Astrocyte (in vitro differentiated cells and primary cell): ENCODE measurements around the gene GH2. TPM values are rescaled to one million over a fixed set of nuclear protein-coding genes. Genes with fewer than 3 reads are reported as not detected.
"Not testable (repeated sequence)": the region's sequence is repeated elsewhere in the genome, so short reads cannot be mapped to it uniquely, and the experiment has no call there.

Source experiments
- DNase-seq: peaks from one replicate; pipeline ENCODE4 v3.0.0-alpha.2; 2010; ENCODE audit warnings: low read depth
- FAIRE-seq: peaks from 2 replicates; lab custom pipeline; 2011; peaks lifted over from hg19 to GRCh38; lab: Jason Lieb, UNC
- H2AFZ ChIP-seq: 2 replicates; pipeline ENCODE4 v1.6.0; 2012; ENCODE audit warnings: low read depth, low read length, inconsistent platforms
- H3K27ac ChIP-seq: 2 replicates; pipeline ENCODE4 v1.5.1; 2011; ENCODE audit warnings: low read depth, low read length, inconsistent platforms
- H3K27me3 ChIP-seq: 2 replicates; pipeline ENCODE4 v1.6.0; 2011; ENCODE audit warnings: low read length, inconsistent platforms; ENCODE audit not compliant: insufficient read depth
- H3K36me3 ChIP-seq: 2 replicates; pipeline ENCODE4 v1.5.1; 2011; ENCODE audit warnings: low read length, inconsistent platforms; ENCODE audit not compliant: insufficient read depth
- H3K4me1 ChIP-seq: 2 replicates; pipeline ENCODE4 v1.5.1; 2011; ENCODE audit warnings: low read length, inconsistent platforms; ENCODE audit not compliant: insufficient read depth
- H3K4me2 ChIP-seq: 2 replicates; pipeline ENCODE4 v1.6.0; 2012; ENCODE audit warnings: low read length, inconsistent platforms
- H3K4me3 ChIP-seq: 2 replicates; pipeline ENCODE4 v1.5.1; 2011; ENCODE audit warnings: low read depth, mild to moderate bottlenecking, low read length, inconsistent platforms; ENCODE audit not compliant: insufficient read depth
- H3K79me2 ChIP-seq: 2 replicates; pipeline ENCODE4 v1.6.0; 2012; ENCODE audit warnings: mild to moderate bottlenecking, low read length, inconsistent platforms; ENCODE audit not compliant: insufficient read depth
- H3K9ac ChIP-seq: 2 replicates; pipeline ENCODE4 v1.6.0; 2012; ENCODE audit warnings: mild to moderate bottlenecking, low read length, inconsistent platforms
- H3K9me3 ChIP-seq: 2 replicates; pipeline ENCODE4 v1.5.1; 2012; ENCODE audit warnings: low read depth, mild to moderate bottlenecking, low read length, inconsistent platforms; ENCODE audit not compliant: insufficient read depth
- H4K20me1 ChIP-seq: 2 replicates; pipeline ENCODE4 v1.6.0; 2012; ENCODE audit warnings: low read length, inconsistent platforms; ENCODE audit not compliant: insufficient read depth
- H3K27ac Mint-ChIP-seq: one replicate; pipeline ENCODE4 v1.8.0; 2021; ENCODE audit warnings: mild to moderate bottlenecking, mixed read lengths; ENCODE audit not compliant: unreplicated experiment
- H3K27me3 Mint-ChIP-seq: one replicate; pipeline ENCODE4 v1.8.0; 2021; ENCODE audit warnings: low read depth, mixed read lengths; ENCODE audit not compliant: unreplicated experiment
- H3K36me3 Mint-ChIP-seq: one replicate; pipeline ENCODE4 v1.8.0; 2021; ENCODE audit warnings: low read depth, mixed read lengths; ENCODE audit not compliant: unreplicated experiment
- H3K4me1 Mint-ChIP-seq: one replicate; pipeline ENCODE4 v1.8.0; 2021; ENCODE audit warnings: low read depth, mixed read lengths; ENCODE audit not compliant: unreplicated experiment
- H3K4me3 Mint-ChIP-seq: one replicate; pipeline ENCODE4 v1.8.0; 2021; ENCODE audit warnings: mild to moderate bottlenecking, moderate library complexity, mixed read lengths; ENCODE audit not compliant: unreplicated experiment
- H3K9me3 Mint-ChIP-seq: one replicate; pipeline ENCODE4 v1.8.0; 2021; ENCODE audit warnings: mild to moderate bottlenecking, mixed read lengths; ENCODE audit not compliant: unreplicated experiment
- EZH2 ChIP-seq: IDR thresholded peaks from 2 replicates; pipeline ENCODE4 v1.6.1; 2012; ENCODE audit warnings: mild to moderate bottlenecking, low read length, inconsistent platforms; ENCODE audit not compliant: insufficient read depth
- total RNA-seq: library from RNA; stranded (reverse); gene quantifications from 2 replicates; pipeline ENCODE4 v1.2.1, GENCODE V29; 2021
- TF ChIP-seq, protein P1 (sequence below): IDR thresholded peaks from 2 replicates; pipeline ENCODE4 v1.5.1; 2011; ENCODE audit warnings: low read depth, mild to moderate bottlenecking, inconsistent platforms, low read length, moderate library complexity; ENCODE audit not compliant: insufficient read depth

GH2 gene
- total RNA-seq, 1 donor from 2014 or later: not detected

DNA sequence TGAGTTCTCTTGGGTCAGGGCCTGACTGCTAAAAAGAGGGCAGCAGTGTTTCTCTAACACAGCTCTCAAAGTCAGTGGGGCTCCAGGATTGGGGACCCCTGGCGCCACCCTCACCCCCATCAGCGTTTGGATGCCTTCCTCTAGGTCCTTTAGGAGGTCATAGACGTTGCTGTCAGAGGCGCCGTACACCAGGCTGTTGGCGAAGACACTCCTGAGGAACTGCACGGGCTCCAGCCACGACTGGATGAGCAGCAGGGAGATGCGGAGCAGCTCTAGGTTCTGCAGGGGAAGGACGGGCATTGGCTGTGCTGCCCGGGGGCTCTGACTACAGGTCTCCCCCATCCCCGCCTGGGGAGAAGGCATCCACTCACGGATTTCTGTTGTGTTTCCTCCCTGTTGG lies 35.9 kb upstream of the GH2 start:
- Histone ChIP-seq H4K20me1 (no peaks in the 10 kb centered on the region), H3K27me3 (peaks cover 9% of the 10 kb centered on the region), H3K79me2 (no peaks in the 10 kb centered on the region), H2AFZ (no peak overlapping the region), H3K4me2 (no peak overlapping the region), H3K9ac (no peak overlapping the region), H3K9me3 (no peaks in the 10 kb centered on the region), H3K36me3 (no peaks in the 10 kb centered on the region), H3K4me1 (no peaks in the 10 kb centered on the region), H3K27ac (no peak overlapping the region), H3K4me3 (no peak overlapping the region)
- FAIRE-seq: no peak
- Mint-ChIP-seq H3K4me3 (no peak overlapping the region), H3K27me3 (peaks cover 46% of the 10 kb centered on the region), H3K36me3 (no peaks in the 10 kb centered on the region), H3K27ac (no peak overlapping the region), H3K4me1 (no peaks in the 10 kb centered on the region), H3K9me3 (no peaks in the 10 kb centered on the region)
- DNase-seq: no peak
- TF ChIP-seq, protein P1, sequence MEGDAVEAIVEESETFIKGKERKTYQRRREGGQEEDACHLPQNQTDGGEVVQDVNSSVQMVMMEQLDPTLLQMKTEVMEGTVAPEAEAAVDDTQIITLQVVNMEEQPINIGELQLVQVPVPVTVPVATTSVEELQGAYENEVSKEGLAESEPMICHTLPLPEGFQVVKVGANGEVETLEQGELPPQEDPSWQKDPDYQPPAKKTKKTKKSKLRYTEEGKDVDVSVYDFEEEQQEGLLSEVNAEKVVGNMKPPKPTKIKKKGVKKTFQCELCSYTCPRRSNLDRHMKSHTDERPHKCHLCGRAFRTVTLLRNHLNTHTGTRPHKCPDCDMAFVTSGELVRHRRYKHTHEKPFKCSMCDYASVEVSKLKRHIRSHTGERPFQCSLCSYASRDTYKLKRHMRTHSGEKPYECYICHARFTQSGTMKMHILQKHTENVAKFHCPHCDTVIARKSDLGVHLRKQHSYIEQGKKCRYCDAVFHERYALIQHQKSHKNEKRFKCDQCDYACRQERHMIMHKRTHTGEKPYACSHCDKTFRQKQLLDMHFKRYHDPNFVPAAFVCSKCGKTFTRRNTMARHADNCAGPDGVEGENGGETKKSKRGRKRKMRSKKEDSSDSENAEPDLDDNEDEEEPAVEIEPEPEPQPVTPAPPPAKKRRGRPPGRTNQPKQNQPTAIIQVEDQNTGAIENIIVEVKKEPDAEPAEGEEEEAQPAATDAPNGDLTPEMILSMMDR: no peak
- TF ChIP-seq EZH2: no peak

DNA sequence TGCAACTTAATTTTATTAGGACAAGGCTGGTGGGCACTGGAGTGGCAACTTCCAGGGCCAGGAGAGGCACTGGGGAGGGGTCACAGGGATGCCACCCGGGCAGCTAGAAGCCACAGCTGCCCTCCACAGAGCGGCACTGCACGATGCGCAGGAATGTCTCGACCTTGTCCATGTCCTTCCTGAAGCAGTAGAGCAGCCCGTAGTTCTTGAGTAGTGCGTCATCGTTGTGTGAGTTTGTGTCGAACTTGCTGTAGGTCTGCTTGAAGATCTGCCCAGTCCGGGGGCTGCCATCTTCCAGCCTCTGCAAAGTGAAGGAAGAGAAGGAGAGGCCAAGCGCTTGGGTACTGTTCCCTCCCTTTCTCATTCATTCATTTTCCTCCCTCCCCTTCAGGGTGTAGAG lies 35.5 kb upstream of the GH2 start:
- not testable (repeated sequence) for FAIRE-seq

DNA sequence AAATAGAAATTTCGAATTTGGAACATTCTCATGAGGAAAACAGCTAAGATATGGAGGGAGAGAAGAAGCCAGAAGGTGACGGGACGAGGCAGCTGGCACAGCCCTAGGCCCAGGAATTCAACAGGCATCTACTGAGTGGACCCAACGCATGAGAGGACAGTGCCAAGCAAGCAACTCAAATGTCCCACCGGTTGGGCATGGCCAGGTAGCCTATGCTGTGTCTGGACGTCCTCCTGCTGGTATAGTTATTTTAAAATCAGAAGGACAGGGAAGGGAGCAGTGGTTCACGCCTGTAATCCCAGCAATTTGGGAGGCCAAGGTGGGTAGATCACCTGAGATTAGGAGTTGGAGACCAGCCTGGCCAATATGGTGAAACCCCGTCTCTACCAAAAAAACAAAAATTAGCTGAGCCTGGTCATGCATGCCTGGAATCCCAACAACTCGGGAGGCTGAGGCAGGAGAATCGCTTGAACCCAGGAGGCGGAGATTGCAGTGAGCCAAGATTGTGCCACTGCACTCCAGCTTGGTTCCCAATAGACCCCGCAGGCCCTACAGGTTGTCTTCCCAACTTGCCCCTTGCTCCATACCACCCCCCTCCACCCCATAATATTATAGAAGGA lies 34.9 kb upstream of the GH2 start:
- Histone ChIP-seq H3K79me2 (no peaks in the 10 kb centered on the region), H4K20me1 (no peaks in the 10 kb centered on the region), H3K4me1 (no peaks in the 10 kb centered on the region), H2AFZ (no peak overlapping the region), H3K27ac (no peak overlapping the region), H3K4me2 (no peak overlapping the region), H3K9ac (no peak overlapping the region), H3K36me3 (no peaks in the 10 kb centered on the region), H3K27me3 (peaks cover 9% of the 10 kb centered on the region), H3K9me3 (no peaks in the 10 kb centered on the region), H3K4me3 (no peak overlapping the region)
- FAIRE-seq (no peak), DNase-seq (no peak)
- H3K4me1 Mint-ChIP-seq: no peaks in the 10 kb centered on the region
- TF ChIP-seq, protein P1: no peak
- TF ChIP-seq EZH2: no peak
- no peaks in the 10 kb centered on the region for H3K36me3 Mint-ChIP-seq
- no peaks in the 10 kb centered on the region for H3K9me3 Mint-ChIP-seq
- H3K27me3 Mint-ChIP-seq: peaks cover 40% of the 10 kb centered on the region
- no peak overlapping the region for H3K4me3 Mint-ChIP-seq
- no peak overlapping the region for H3K27ac Mint-ChIP-seq

More for the DNA sequence above, 35.5 kb upstream of the GH2 start:
- H3K4me1 ChIP-seq, DNase-seq, H3K4me1 Mint-ChIP-seq, H3K36me3 ChIP-seq, H3K27ac Mint-ChIP-seq, H3K27me3 ChIP-seq, H3K4me3 ChIP-seq, H3K4me3 Mint-ChIP-seq, H3K36me3 Mint-ChIP-seq, H3K79me2 ChIP-seq, H3K9me3 ChIP-seq, H4K20me1 ChIP-seq, H2AFZ ChIP-seq, H3K4me2 ChIP-seq, H3K27ac ChIP-seq, H3K9ac ChIP-seq, H3K9me3 Mint-ChIP-seq: not testable (repeated sequence)
- peaks cover 43% of the 10 kb centered on the region for H3K27me3 Mint-ChIP-seq

DNA sequence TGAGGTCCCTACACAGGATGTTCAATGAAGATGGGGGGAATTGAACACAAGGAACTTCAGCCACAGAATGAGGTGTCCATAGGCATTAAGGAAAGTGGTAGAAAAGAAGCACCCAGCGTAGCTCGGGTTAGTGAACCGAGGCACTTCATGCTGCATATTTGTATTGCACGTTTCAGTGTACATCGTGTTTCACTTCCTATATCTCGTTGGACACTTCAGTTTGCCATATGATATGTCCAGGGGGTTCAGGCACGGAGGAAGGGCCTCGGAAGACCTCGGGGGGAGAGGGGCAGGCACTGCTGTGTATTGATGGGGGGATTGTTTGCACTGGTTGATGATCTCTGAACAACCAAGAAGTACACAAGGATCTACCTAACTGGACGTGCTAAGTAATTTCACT lies 34.0 kb upstream of the GH2 start:
- not testable (repeated sequence) for H3K4me1 Mint-ChIP-seq, H3K36me3 ChIP-seq, H3K9me3 Mint-ChIP-seq, H3K27ac ChIP-seq, H3K4me3 Mint-ChIP-seq, H3K27me3 ChIP-seq, DNase-seq, H3K4me2 ChIP-seq, H2AFZ ChIP-seq, H3K4me3 ChIP-seq, H3K9me3 ChIP-seq, H3K4me1 ChIP-seq, H4K20me1 ChIP-seq, FAIRE-seq, H3K27ac Mint-ChIP-seq, H3K79me2 ChIP-seq, H3K36me3 Mint-ChIP-seq, H3K9ac ChIP-seq
- peaks cover 45% of the 10 kb centered on the region for H3K27me3 Mint-ChIP-seq
